NT2/D1 (cell line): ENCODE results near the gene PPP5C.

Experiments used
- SUZ12 ChIP-seq: IDR thresholded peaks from 2 replicates; pipeline ENCODE4 v1.6.1; 2011; ENCODE audit not compliant: insufficient read length, insufficient read depth; ENCODE audit errors: extremely low read depth
- YY1 ChIP-seq: IDR thresholded peaks from 2 replicates; pipeline ENCODE4 v1.6.1; 2011; ENCODE audit not compliant: insufficient read length, insufficient read depth
- ZNF274 ChIP-seq: IDR thresholded peaks from 2 replicates; pipeline ENCODE4 v1.6.1; 2011; ENCODE audit warnings: mild to moderate bottlenecking, low read depth, low read length

GRCh38 chr19:46392837-46393236, 46.0 kb downstream of the PPP5C start:
- TF ChIP-seq YY1 (no peak), SUZ12 (no peak), ZNF274 (no peak)
